IMR-90 (cell line): ENCODE measurements around the gene HCRTR2. TPM values are rescaled to one million over a fixed set of nuclear protein-coding genes. Genes with fewer than 3 reads are reported as not detected.

ENCODE experiments used
- ATAC-seq: fragments of 200-7000 bp; cut with Tn5 transposase; 2 replicates; pipeline ENCODE4 v1.9.1; 2020; ENCODE audit warnings: low read depth, mild to moderate bottlenecking, moderate library complexity
- BruUV-seq: library from RNA; stranded (reverse); fragments of 400-500 nt; replicated peaks from 2 replicates; lab custom pipeline; 2021; lab: Mats Ljungman, UMichigan
- CTCF ChIA-PET: fragments of 300-600 bp; formaldehyde crosslinking; extraction: SDS; loops from one replicate; lab custom pipeline; 2021; ENCODE audit warnings: antibody characterized with exemption; lab: Yijun Ruan, JAX
- POLR2A ChIA-PET: fragments of 300-600 bp; sonication (Branson Sonifier 250); formaldehyde crosslinking; loops from one replicate; lab custom pipeline; 2022; ENCODE audit warnings: antibody characterized with exemption; ENCODE audit not compliant: unreplicated experiment; lab: Charles Lee
- DNase-seq: peaks from one replicate; pipeline ENCODE4 v3.0.0; 2013
- H2AFZ ChIP-seq: replicated peaks from 2 replicates; pipeline ENCODE3; 2013; ENCODE audit warnings: low read length, mild to moderate bottlenecking; ENCODE audit not compliant: poor library complexity
- H2AK5ac ChIP-seq: 2 replicates; pipeline ENCODE4 v1.6.1; 2013; ENCODE audit warnings: low read depth, low read length, inconsistent platforms
- H2AK9ac ChIP-seq: replicated peaks from 2 replicates; pipeline ENCODE3; 2013; ENCODE audit warnings: mild to moderate bottlenecking, low read depth, low read length, moderate library complexity; ENCODE audit not compliant: poor library complexity
- H2BK120ac ChIP-seq: 2 replicates; pipeline ENCODE4 v1.6.1; 2013; ENCODE audit warnings: low read depth, low read length, inconsistent platforms
- H2BK15ac ChIP-seq: 3 replicates; pipeline ENCODE4 v1.6.1; 2013; ENCODE audit warnings: low read depth, low read length, inconsistent platforms
- H2BK20ac ChIP-seq: 2 replicates; pipeline ENCODE4 v1.6.1; 2013; ENCODE audit warnings: low read depth, mild to moderate bottlenecking, inconsistent platforms, low read length, moderate library complexity
- H2BK5ac ChIP-seq: 2 replicates; pipeline ENCODE4 v1.6.1; 2013; ENCODE audit warnings: mild to moderate bottlenecking, low read depth, low read length, inconsistent platforms; ENCODE audit not compliant: poor library complexity, severe bottlenecking
- H3K14ac ChIP-seq: replicated peaks from 2 replicates; pipeline ENCODE4 v1.6.1; 2013; ENCODE audit warnings: low read depth, low read length, inconsistent platforms
- H3K18ac ChIP-seq: 2 replicates; pipeline ENCODE4 v1.6.1; 2013; ENCODE audit warnings: low read depth, low read length, control low read depth
- H3K23ac ChIP-seq: 2 replicates; pipeline ENCODE4 v1.6.1; 2013; ENCODE audit warnings: low read depth, low read length, inconsistent platforms
- H3K27ac ChIP-seq: 2 replicates; pipeline ENCODE4 v1.5.1; 2013; ENCODE audit warnings: mild to moderate bottlenecking, control low read depth, low read length; ENCODE audit not compliant: insufficient read depth
- H3K27me3 ChIP-seq: 2 replicates; pipeline ENCODE4 v1.6.1; 2013; ENCODE audit warnings: low read length; ENCODE audit not compliant: control insufficient read depth, insufficient read depth
- H3K36me3 ChIP-seq: 2 replicates; pipeline ENCODE4 v1.6.1; 2013; ENCODE audit warnings: low read length, mixed read lengths; ENCODE audit not compliant: control insufficient read depth, insufficient read depth
- H3K4ac ChIP-seq: 2 replicates; pipeline ENCODE4 v1.6.1; 2013; ENCODE audit warnings: low read depth, low read length, inconsistent platforms
- H3K4me1 ChIP-seq: 2 replicates; pipeline ENCODE4 v1.6.1; 2013; ENCODE audit warnings: low read length, mixed read lengths; ENCODE audit not compliant: control insufficient read depth, insufficient read depth
- H3K4me2 ChIP-seq: 2 replicates; pipeline ENCODE4 v1.6.1; 2013; ENCODE audit warnings: low read depth, mild to moderate bottlenecking, control low read depth, low read length, moderate library complexity
- H3K4me3 ChIP-seq: 2 replicates; pipeline ENCODE4 v1.5.1; 2013; ENCODE audit warnings: low read depth, mild to moderate bottlenecking, control low read depth, low read length, moderate library complexity; ENCODE audit not compliant: insufficient read depth
- H3K56ac ChIP-seq: 2 replicates; pipeline ENCODE4 v1.6.1; 2013; ENCODE audit warnings: low read length, inconsistent platforms; ENCODE audit not compliant: insufficient read depth; ENCODE audit errors: extremely low read depth
- H3K79me1 ChIP-seq, 2 experiments: 2 replicates each; pipeline ENCODE4 v1.6.1; 2013; ENCODE audit warnings: low read length in 2 of 2, inconsistent platforms in 1 of 2, low read depth in 1 of 2
- H3K9ac ChIP-seq: 2 replicates; pipeline ENCODE4 v1.6.1; 2013; ENCODE audit warnings: low read depth, low read length, control low read depth
- H3K9me1 ChIP-seq: 2 replicates; pipeline ENCODE4 v1.6.1; 2013; ENCODE audit warnings: low read length, inconsistent platforms; ENCODE audit not compliant: insufficient read depth
- H3K9me3 ChIP-seq: 2 replicates; pipeline ENCODE4 v1.6.1; 2013; ENCODE audit warnings: low read length; ENCODE audit not compliant: control insufficient read depth, insufficient read depth
- H4K20me1 ChIP-seq: 2 replicates; pipeline ENCODE4 v1.6.1; 2013; ENCODE audit warnings: low read length, inconsistent platforms; ENCODE audit not compliant: insufficient read depth
- H4K5ac ChIP-seq: 2 replicates; pipeline ENCODE4 v1.6.1; 2013; ENCODE audit warnings: mild to moderate bottlenecking, low read depth, low read length, control low read depth
- H4K8ac ChIP-seq, 2 experiments: 2 replicates each; pipeline ENCODE4 v1.6.1; 2013; ENCODE audit warnings: low read depth in 2 of 2, low read length in 2 of 2, control low read depth in 1 of 2, inconsistent platforms in 1 of 2
- H4K91ac ChIP-seq: 2 replicates; pipeline ENCODE4 v1.6.1; 2013; ENCODE audit warnings: low read depth, low read length, inconsistent platforms; ENCODE audit not compliant: insufficient read depth
- BHLHE40 ChIP-seq: fragments of 150-350 bp; IDR thresholded peaks from 2 replicates; pipeline ENCODE4 v1.6.1; 2016; ENCODE audit warnings: mild to moderate bottlenecking, low read depth, low read length
- CEBPB ChIP-seq: IDR thresholded peaks from 2 replicates; pipeline ENCODE4 v1.6.1; 2012; ENCODE audit warnings: low read depth, low read length, improper control_type of control experiment
- FOS ChIP-seq: fragments of 150-350 bp; IDR thresholded peaks from 2 replicates; pipeline ENCODE4 v1.6.1; 2016; ENCODE audit warnings: low read depth, low read length
- MAFK ChIP-seq: IDR thresholded peaks from 2 replicates; pipeline ENCODE4 v1.6.1; 2012; ENCODE audit warnings: low read depth, low read length, improper control_type of control experiment
- MAZ ChIP-seq: IDR thresholded peaks from 2 replicates; pipeline ENCODE4 v1.6.1; 2012; ENCODE audit warnings: low read depth, mild to moderate bottlenecking, low read length, improper control_type of control experiment, moderate library complexity, borderline replicate concordance
- MXI1 ChIP-seq: IDR thresholded peaks from 2 replicates; pipeline ENCODE4 v1.6.1; 2012; ENCODE audit warnings: low read depth, mild to moderate bottlenecking, low read length, moderate library complexity, borderline replicate concordance
- NFE2L2 ChIP-seq: fragments of 150-350 bp; IDR thresholded peaks from 2 replicates; pipeline ENCODE4 v1.6.1; 2016; ENCODE audit warnings: low read depth, mild to moderate bottlenecking, low read length
- POLR2A ChIP-seq: IDR thresholded peaks from 2 replicates; pipeline ENCODE4 v1.6.1; 2012; ENCODE audit warnings: mild to moderate bottlenecking, low read depth, low read length
- RAD21 ChIP-seq: IDR thresholded peaks from 2 replicates; pipeline ENCODE4 v1.6.1; 2012; ENCODE audit warnings: low read length, improper control_type of control experiment
- RCOR1 ChIP-seq: IDR thresholded peaks from 2 replicates; pipeline ENCODE4 v1.6.1; 2012; ENCODE audit warnings: mild to moderate bottlenecking, low read length, improper control_type of control experiment; ENCODE audit not compliant: insufficient replicate concordance
- RFX5 ChIP-seq: IDR thresholded peaks from 2 replicates; pipeline ENCODE4 v1.8.0; 2012; ENCODE audit warnings: low read depth, mild to moderate bottlenecking, low read length, moderate library complexity
- SMC3 ChIP-seq: fragments of 150-350 bp; IDR thresholded peaks from 2 replicates; pipeline ENCODE4 v1.6.1; 2016; ENCODE audit warnings: low read depth, mild to moderate bottlenecking, antibody characterized with exemption, low read length, moderate library complexity
- WGBS, 2 experiments: methylation state at CpG; one replicate each; pipeline versions ENCODE4 v1.1.5 to v1.1.7; 2013; ENCODE audit warnings: missing lambda C conversion rate in 2 of 2; ENCODE audit not compliant: insufficient read length in 1 of 2; ENCODE audit errors: extremely low coverage in 2 of 2; 5-methylcytosine and 5-hydroxymethylcytosine counted together
- dilution Hi-C: fragments of 300-500 bp; cut with HindIII; formaldehyde crosslinking; loops from one replicate; pipeline ENCODE4 v1.14.3; 2018; ENCODE audit warnings: low sequenced_read_pairs; ENCODE audit not compliant: unreplicated experiment
- in situ Hi-C: fragments of 300-500 bp; cut with MboI; formaldehyde crosslinking; loops from 3 replicates; pipeline ENCODE4 v1.14.3; 2019; ENCODE audit warnings: low sequenced_read_pairs, inconsistent platforms, mixed read lengths
- intact Hi-C: fragments of 100-400 bp; cut with micrococcal nuclease; formaldehyde crosslinking; loops from 2 replicates; pipeline ENCODE4 v1.10.0; 2022
- polyA plus RNA-seq, 3 experiments: library from polyadenylated mRNA; depleted of rRNA; stranded (reverse); fragments of >200 nt; gene quantifications; 2 replicates each; pipeline ENCODE4 v1.2.3, GENCODE V29; 2012; ENCODE audit warnings: low replicate concordance in 1 of 3
- total RNA-seq: library from RNA; depleted of rRNA; stranded (reverse); fragments of >200 nt; gene quantifications from 2 replicates; pipeline ENCODE4 v1.2.3, GENCODE V29; 2012

HCRTR2 gene
- total and polyA plus RNA-seq, 2 of the 4 experiments (the other 2 are of a cell fraction) = not detected

DNA sequence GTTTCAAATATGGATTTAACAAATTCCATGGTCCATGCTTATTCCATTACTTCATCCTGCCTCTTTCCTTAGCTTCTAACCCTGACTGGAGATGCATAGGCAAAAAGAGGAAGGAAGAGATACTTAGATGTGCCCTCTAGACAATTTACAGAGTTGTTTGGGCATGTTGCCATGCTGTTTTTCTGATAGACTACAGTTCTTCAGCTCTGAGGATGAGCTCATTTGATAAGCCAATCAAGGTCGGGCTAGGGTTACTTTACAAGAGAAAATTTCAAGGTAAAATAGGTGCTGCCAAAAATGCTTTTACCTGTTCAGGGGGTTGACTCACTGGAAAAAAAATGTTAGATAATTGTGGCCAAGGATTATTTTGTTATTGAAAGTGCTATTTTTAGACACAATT is 5.9 kb downstream of the HCRTR2 start:
- Histone ChIP-seq H4K20me1 (no peaks in the 10 kb centered on the region), H3K79me1 (no peaks in the 10 kb centered on the region), H3K23ac (no peak overlapping the region), H3K14ac (no peak overlapping the region), H3K27me3 (peaks cover 7% of the 10 kb centered on the region), H3K4me1 (no peaks in the 10 kb centered on the region), H3K9ac (no peak overlapping the region), H3K9me1 (no peaks in the 10 kb centered on the region), H2BK5ac (no peak overlapping the region), H2AK5ac (no peak overlapping the region), H3K4me3 (no peak overlapping the region), H2AK9ac (no peak overlapping the region), H4K5ac (no peak overlapping the region), H2BK120ac (no peak overlapping the region), H4K8ac (no peak overlapping the region), H3K4ac (no peak overlapping the region), H3K27ac (no peak overlapping the region), H3K56ac (no peak overlapping the region), H2BK15ac (no peak overlapping the region), H3K9me3 (no peaks in the 10 kb centered on the region), H4K91ac (no peak overlapping the region), H3K18ac (no peak overlapping the region), H2AFZ (no peak overlapping the region), H3K36me3 (no peaks in the 10 kb centered on the region), H2BK20ac (no peak overlapping the region), H3K4me2 (no peak overlapping the region)
- in situ Hi-C loops (no loop called here), dilution Hi-C loops (no loop called here), intact Hi-C loops (no loop called here)
- ATAC-seq (no peak), DNase-seq (no peak)
- WGBS, 2 experiments = no CpG with 5 or more reads among the region's 1 CpG
- no TSS peak for BruUV-seq
- TF ChIP-seq FOS (no peak), MXI1 (no peak), MAFK (no peak), SMC3 (no peak), POLR2A (no peak), RAD21 (no peak), NFE2L2 (no peak), RFX5 (no peak), RCOR1 (no peak), CEBPB (no peak), BHLHE40 (no peak), MAZ (no peak)
- CTCF ChIA-PET = no interaction called here
- POLR2A ChIA-PET = no interaction called here
